Activated CD8-positive, alpha-beta memory T cell treated with anti-CD3 and anti-CD28 coated beads, Interleukin-2, amount 50 U/mL, for 24 hours (primary cell): Measurements from ENCODE around the gene OR10H2.
"Not testable (repeated sequence)": the region's sequence is repeated elsewhere in the genome, so short reads cannot be mapped to it uniquely, and the experiment has no call there.

Experiments used
- DNase-seq: peaks from one replicate; pipeline ENCODE4 v3.0.0-alpha.2; 2020; ENCODE audit errors: extremely low read depth

The OR10H2 gene, protein sequence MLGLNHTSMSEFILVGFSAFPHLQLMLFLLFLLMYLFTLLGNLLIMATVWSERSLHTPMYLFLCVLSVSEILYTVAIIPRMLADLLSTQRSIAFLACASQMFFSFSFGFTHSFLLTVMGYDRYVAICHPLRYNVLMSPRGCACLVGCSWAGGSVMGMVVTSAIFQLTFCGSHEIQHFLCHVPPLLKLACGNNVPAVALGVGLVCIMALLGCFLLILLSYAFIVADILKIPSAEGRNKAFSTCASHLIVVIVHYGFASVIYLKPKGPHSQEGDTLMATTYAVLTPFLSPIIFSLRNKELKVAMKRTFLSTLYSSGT

DNA sequence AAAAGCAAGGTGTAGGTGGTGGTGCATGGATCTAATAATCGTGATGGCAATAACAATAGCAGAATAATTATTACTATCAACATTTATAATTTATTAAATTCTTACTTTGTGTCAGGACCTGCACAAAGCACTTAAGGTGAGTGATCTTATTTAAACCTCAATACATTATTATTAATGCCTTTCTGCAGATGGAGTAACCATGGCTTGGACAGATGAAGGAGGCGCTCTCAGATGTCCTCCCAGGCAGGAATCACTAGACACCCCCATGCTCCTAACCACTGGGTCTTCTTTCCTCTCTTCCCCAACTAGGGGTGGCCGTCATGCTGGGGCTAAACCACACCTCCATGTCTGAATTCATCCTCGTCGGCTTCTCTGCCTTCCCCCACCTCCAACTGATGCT is at the start of gene OR10H2:
Gene OR10H2 (plus strand): TSS at position 301 of the 400 bp plus-strand sequence. CDS start 20 bp downstream, at position 321.
- DNase-seq = no peak

DNA sequence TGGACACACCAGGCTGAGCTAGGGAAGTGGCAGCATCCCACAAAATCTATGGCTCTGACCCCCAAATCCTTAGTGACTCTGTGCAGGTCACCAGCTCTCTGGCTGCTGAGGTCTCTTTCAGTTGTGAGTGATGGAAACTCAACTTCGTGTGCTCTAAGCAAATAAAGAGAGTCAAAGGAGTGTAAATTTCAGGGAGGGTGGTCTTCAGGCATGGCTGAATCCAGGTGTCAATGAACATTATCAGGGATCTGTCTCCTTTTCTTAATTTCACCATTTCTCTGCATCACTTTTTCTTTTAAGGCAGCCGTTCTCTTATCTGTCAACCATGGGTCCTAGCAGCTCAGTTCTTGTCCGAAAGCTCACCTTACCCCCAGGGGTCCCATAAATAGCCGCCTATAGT is 48.7 kb upstream of the OR10H2 start:
- no peak for DNase-seq

DNA sequence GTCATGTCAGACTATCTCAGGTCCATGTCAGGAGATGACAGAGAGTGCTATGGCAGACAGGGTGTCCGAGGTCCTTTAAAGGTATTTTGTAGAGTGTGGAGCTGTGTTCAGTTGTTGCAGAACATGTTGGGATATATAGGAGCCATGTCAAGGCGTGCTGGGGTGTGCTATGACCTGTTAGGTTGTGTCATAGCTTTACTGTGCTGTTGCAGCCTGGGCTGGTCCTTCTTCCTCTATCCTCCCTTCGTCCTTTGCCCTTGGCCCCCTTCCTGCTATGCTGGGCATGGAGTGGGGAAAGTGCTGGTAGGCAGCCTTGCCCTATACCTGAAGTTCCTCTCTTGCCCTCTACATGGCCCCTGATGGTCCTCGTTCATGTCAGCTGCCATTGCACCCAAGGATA is 48.0 kb upstream of the OR10H2 start:
- DNase-seq = not testable (repeated sequence)

DNA sequence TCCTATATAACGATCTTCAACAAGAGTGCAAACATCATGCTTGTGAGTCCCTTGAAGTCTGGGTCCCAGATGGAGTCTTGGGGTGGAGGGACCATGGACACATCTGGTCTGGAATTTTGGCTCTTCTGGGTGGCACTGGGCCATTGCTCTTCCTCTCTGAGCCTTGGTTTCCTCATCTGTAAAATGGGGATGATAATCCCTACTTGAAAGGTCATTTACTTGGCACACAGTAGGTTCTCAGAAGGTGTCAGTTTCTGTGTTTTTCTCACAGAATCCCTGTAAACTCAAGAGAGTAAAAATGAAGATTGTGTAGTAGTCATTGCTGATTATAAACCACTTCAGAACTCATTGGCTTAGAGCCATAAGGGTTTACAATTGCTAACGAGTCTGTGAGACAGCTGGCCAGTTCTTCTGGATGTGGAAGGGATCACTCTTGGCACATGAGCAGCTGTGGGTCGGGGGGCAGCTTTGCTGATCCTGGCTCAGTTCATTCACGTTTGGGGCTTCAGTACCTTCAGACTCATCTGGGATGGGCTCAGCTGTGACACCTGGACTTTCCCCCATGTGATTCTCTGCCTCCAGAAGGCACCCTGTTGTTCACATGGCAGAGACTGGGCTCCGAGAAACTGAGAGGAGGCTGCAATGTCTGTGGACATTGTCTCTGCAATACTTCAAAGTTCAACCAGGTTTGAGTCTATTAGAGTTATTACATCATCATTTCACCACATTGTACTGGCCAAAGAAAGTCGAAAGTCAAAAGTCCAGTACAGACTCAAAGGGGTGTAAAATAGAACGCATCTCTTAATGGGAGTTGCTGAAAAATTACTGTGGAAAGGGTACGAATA is 47.1 kb upstream of the OR10H2 start:
- no peak for DNase-seq

DNA sequence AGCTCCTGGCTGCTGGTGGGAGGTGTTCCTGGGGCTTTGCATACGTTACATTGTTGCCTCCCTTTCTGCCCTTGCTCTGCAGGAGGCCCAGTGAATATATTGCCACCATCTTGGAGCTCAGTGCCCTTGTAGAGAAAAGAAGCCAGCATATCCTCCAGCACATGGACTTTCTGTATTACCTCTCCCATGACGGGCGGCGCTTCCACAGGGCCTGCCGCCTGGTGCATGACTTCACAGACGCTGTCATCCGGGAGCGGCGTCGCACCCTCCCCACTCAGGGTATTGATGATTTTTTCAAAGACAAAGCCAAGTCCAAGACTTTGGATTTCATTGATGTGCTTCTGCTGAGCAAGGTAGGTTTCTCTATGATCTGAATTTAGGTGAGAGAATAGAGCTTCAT is 44.4 kb upstream of the OR10H2 start:
- DNase-seq = no peak

DNA sequence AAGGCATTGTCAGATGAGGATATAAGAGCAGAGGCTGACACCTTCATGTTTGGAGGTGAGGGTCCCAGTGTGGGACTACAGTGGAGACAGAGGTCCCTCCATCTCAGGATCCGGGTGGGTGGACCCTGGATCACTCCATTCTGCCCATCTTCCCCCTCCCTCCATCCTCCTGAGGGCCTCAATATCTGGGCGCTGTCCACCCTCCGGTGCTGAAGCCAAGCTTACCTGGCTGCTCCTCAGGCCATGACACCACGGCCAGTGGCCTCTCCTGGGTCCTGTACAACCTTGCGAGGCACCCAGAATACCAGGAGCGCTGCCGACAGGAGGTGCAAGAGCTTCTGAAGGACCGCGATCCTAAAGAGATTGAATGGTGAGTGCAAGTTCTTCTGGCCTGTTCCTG is 43.0 kb upstream of the OR10H2 start:
- no peak for DNase-seq

DNA sequence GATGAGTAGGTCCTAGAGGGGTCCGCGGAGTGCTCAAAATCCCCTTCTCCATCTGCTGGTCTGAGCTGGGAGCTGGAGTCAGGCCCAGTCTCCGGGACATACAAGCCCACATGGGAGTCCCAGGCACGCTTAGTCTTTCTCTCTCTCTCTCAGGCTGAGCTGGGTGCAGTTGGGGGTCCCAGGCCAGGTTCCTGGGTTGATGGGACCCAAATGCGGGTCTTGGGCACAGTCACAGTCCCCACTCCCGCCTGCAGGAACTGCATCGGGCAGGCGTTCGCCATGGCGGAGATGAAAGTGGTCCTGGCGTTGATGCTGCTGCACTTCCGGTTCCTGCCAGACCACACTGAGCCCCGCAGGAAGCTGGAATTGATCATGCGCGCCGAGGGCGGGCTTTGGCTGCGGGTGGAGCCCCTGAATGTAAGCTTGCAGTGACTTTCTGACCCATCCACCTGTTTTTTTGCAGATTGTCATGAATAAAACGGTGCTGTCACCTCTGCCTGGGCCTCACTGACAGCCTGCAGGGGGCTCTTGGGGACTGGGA is 31.1 kb upstream of the OR10H2 start:
- no peak for DNase-seq

DNA sequence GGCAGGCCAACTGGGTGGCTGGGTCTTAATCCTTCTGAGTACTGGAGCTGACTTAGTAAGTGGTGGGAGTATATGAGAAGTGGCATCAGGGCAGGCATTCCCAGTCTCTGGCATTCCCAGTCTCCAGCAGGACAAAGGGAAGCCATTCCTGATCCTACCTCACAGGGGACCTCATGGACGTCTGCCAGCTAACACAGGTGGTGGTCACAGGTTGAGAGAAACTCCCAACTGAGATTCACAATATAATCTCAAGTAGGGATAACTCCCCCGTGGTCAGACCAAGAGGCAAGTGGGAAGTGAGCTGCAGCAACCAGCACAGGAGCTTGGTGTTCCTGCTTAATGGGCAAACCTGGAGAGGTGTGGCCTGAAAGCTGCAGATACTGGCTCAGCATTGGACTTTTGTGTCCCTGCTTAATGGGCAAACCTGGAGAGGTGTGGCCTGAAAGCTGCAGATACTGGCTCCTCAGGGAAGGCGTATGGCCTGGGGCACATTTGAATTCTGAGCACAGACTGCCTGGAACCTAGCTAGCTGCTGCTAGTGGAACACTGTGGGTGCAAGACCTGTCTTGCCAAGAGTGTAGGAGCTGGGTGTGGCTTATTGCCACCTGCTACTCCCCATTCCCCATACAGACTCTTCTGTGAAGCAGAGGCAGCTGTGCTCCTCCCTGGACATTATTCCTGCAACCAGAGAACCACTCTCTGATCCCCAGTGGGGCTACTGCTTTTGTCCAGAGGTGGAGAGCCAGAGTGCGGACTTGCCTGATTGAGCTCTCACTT is 25.9 kb upstream of the OR10H2 start:
- no peak for DNase-seq

DNA sequence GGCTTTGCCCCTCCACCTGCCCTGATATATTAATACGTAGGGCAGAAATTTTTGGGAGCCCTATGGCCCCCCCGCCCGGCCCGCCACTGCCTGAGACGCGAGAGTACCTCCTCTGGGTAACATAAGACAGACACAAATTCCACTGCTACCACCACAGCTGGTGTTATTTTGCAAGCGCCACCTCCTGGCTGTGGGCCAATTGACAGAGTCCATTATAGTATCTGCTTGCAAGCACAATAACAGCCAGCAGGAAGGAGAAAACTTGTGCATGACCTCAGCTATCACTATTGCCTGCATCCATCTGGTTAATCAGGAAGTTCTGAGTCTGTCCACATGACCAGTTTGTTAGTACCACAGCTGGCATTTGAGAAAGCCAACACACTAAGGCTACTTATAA is 25.3 kb upstream of the OR10H2 start:
- no peak for DNase-seq

DNA sequence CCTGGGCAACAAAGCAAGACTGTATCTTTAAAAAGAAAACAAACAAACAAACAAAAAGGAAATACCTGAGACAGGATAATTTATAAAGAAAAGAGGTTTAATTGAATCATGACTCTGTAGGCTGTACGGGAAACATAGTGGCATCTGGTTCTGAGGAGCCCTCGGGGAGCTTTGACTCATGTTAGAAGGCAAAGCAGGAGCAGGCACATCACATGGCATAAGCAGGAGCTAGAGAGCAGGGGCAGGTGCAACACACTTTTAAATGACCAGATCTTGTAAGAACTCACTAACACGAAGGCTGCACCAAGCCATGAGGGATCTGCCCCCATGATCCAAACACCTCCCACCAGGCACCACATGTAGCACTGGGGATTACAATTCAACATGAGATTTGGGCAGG is 13.2 kb upstream of the OR10H2 start:
- no peak for DNase-seq

DNA sequence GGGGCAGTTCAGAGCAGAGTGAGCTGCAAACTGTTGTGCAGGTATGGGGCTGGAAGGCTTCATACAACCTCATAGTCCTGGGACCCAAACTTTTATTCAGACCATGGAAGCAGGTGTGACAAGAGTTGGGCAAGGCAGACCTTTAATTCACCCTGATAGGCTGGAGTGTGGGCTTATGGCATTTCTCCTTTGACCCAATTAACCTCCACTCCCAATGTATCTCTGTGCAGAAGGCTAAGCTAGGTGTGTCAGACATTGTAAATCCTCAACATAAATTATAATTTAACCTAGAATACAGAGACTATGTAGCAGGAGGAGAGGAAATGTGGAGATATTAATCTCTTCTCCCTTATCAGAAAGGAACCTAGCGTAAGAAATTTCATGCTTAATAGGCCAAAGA is 12.2 kb upstream of the OR10H2 start:
- no peak for DNase-seq

DNA sequence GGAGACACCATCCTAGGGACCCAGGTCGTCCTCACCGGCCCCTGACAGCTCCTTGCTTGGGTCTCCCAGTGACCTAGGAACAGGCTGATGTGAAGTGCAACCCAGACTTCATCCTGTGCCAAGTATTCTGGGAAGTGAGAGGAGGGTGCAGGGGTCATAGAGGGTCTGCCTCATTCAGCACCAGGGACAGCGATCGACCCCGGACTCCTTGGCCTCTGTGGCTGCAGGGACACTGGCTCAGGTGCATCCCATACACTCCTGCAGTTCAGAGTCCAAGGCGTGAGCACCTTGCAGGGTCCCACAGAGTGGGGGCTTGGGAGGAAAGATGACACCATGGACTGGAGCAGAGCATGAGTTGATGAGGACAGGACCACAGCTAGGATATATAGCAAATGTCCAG is 10.0 kb upstream of the OR10H2 start:
- DNase-seq = no peak

DNA sequence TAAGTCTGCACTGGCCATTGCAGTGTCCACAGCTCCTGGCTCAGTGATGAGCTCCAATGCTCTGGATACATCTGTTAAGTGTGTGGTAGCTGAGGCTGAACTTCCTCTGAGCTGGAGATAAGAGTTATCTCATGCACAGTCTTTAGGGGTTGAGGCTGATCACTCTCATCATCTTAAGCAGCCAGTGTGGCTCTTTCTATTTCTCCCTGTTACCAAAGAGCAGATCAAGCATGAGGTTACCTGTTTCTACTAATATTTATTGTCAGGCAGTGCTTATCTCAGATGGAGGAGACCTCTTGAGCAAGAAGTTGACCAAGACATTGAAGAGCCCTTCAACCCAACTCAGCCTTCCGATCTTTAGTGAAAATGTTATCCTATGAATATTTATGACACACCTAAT is 6.6 kb upstream of the OR10H2 start:
- no peak for DNase-seq

DNA sequence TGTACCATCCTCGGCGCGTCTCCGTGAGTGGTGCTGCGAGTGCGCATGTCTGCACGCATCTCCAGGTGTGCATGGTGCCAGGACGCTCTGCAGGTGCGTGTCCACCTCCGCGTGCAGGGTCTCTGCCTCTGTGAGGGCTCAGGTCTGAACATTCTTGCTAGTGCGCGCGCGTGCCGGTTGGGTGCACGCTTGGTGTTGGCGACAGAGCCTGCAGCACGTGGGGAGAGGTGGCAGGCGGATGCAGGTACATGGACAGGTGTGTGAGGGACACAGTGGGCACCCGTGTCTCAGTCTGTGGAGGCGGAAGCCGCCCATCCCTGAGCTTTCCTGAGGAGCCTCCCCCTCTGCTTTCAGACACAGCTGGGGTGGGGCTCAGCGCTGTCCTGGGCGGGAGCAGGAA is 4.9 kb upstream of the OR10H2 start:
- DNase-seq = no peak

DNA sequence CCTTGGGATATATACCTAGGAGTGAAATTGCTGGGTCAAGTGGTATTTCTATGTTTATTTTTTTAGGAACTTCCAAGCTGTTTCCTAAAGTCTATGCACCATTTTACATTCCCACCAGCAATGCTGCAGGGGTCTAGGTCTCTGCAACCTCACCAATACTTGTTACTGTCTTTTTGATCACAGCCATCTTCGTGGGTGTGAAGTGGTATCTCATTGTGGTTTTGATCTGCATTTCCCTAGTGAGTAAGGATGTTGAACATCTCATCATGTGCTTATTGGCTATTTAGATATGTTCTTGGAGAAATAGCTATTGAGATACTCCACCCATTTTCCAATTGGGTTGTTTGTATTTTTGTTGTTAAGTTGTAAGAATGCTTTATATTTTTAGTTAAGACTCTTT is 2.7 kb downstream of the OR10H2 start:
- DNase-seq = no peak

DNA sequence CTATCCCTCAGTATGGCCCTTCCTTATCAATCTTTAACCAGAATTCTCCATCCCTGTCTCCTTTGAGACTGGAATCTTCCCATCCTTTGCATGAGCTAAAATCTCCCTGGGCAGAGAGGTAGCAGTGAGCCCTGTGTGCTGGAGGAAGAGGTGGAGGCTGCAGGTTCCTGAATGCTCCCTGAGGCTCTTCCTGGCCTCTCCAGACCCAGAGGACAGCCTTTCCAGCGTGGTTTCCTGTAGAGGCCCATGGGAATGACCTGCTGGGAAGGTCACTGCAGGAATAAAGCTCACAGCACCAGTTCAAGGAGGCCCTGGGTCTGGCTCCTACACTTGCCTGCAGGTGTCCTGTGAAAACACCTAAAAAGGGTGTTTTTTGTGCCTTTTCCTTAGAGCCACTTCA is 4.6 kb downstream of the OR10H2 start:
- no peak for DNase-seq

DNA sequence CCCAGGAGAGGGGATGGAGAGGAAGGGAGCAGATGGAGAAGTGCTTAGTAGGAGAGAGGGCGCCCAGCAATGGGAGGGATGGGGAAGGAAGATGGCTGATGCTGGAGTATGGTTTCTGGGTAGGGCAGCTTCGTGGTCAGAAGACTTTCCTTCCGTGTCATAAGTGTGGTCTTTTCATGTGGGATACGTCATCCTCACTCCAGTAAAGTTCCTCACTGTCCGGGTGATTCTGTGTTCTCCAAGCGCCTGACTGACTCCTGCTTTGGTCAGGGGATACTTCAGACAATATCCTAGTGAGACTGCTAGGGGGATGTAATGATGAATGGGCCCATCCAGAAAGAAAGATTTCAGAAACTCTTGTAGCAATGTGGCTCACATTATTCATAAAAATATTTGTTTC is 6.1 kb downstream of the OR10H2 start:
- no peak for DNase-seq

DNA sequence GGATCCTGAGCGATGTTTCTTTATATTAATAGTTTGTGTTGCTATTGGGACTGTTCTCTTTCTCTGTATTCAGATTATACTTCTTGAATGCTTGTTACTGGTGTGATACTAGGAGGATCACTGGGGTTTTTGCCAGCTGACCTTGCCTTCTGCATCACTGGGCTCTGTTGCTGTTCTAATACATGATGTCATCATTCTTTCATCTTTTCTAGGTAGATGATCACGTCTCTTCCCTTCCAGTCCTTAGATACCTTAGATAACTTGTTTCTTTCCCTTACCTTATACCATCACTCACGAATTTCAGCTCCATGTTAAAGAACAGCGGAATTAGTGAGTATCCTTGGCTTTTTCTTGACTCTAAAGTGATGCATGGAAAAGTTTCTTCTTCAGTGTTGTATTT is 9.9 kb downstream of the OR10H2 start, which contains the start of gene OR10H3:
Gene OR10H3 (plus strand): TSS at position 264 of the 400 bp plus-strand sequence. CDS start 3,408 bp downstream, outside the sequence.
- no peak for DNase-seq

DNA sequence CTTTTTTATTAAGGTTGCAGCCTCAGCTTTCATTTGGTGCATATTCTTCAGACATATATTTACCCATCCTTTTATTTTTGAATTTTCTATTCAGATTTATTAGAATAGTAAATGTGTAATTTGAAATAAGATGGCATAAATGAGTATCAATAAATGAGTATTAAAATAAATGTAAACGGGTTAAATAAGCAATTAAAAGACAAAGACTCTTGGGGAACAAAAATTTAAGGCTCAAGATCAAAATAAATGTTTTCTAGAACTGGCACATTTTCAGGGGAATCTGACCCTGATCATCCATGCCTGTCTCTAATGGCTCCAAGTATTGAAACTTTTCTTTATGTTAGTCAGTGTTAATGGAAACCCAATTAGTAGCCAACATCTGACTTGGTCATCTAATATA is 13.0 kb downstream of the OR10H2 start:
- no peak for DNase-seq

DNA sequence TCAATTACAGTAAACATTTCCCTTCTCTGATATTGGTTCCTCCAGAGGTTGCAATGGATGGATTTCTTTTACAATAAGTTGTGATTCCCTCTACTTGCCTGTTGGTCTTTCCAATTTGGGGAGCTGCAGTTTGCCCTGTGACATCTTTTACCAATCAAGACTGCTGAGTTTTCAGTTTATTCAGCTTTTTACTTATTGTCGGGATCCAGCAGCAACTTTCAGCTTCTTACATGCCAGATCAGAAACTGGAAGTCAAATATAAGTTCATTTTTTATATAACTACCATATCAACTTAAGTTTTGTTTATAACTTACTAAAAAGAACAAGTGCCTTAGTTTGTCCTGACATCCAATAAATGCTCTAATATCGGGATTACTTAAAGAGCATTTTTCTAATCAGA is 20.4 kb downstream of the OR10H2 start:
- no peak for DNase-seq

DNA sequence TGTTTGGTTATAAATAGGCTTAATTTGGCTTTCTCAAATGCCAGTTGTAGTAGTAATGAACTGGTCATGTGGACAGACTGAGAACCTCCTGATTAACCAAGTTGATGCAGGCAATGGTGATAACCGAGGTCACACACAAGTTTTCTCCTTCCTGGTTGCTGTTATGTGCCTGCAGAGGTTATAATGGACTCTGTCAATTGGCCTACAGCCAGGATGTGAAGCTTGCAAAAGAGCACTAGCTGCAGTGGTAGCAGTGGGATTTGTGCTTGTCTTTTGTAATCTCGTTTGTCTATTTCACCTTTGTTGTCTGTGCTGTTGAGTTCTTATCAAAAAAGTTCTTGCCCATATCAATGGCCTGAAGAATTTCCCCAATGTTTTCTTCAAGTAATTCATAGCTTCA is 30.6 kb downstream of the OR10H2 start:
- no peak for DNase-seq

DNA sequence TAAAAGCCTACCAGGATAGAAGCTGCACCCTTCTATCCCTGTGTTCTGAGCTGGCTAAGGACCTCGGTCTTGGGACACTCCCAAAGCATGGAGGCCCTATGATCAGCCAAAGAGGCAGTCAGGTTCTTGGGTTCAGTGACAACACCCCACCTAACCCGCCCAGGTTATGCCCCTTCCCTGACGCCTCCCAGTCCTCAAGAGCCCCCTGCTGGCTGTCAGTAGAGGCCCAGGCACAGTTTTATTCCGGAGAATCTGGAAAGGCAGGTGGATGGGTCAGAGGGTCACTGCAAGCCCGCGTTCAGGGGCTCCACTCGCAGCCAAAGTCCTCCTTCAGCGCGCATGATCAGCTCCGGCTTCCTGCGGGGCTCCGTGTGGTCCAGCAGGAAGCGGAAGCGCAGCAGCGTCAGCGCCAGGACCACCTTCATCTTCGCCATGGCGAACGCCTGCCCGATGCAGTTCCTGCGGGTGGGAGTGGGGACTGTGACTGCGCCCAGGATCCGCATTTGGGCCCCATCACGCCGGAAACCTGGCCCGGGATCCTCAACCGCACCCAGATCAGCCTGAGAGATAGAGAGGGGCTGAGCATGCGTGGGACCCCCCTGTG is 32.2 kb downstream of the OR10H2 start:
- no peak for DNase-seq
